OCI-LY1 (cell line): ENCODE data around the gene OR13C4.

ENCODE experiments used
- CTCF ChIP-seq: fragments of 200-600 bp; sonication (generic), shearing (Covaris generic); IDR thresholded peaks from 2 replicates; pipeline ENCODE4 v1.5.1; 2017; ENCODE audit warnings: mild to moderate bottlenecking, antibody characterized with exemption, low read length, moderate library complexity, mixed read lengths
- EZH2 ChIP-seq: fragments of 200-600 bp; sonication (generic), shearing (Covaris generic); IDR thresholded peaks from 2 replicates; pipeline ENCODE4 v1.8.0; 2017; ENCODE audit warnings: borderline replicate concordance, mixed run types, mild to moderate bottlenecking, antibody characterized with exemption, low read length, moderate library complexity, mixed read lengths

GRCh38 chr9:104572612-104573011 is 45.6 kb upstream of the OR13C4 start:
- TF ChIP-seq CTCF (no peak), EZH2 (no peak)
